CD4-positive, alpha-beta T cell treated with Interleukin-4 for 1 hour (primary cell): ENCODE data around the gene NTM.

Experiments used
- DNase-seq, 2 donors: peaks; one replicate each; pipeline ENCODE4 v3.0.0-alpha.2; 2020 to 2022

NTM gene

DNA sequence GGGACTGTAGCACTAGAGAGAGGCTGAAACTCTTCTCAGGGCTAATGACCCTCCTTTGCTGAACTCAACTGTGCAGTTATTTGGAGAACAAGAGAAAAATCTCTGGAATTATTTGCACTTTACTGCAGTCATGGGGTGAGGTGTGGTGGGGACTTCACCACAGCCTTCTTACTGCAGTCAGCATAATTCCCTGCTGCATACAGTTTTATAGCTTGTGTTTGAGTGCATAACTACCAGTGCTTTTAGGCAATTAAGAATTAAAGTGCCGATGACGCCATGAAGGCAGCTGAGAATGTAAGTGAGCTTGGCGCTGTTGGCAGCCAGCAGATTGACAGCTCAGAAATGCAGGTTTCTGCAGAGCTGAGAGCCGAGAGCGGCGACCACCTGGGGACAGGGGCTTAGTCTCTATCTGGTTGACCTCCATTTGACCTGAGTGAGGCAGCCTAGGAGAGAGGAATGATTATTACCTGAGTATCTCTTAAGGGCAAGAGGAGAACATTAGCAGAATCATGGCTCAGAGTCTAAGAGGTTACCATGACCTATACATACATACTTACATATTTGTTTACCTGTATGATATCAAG lies 830.0 kb downstream of the NTM start:
- DNase-seq: no peak

DNA sequence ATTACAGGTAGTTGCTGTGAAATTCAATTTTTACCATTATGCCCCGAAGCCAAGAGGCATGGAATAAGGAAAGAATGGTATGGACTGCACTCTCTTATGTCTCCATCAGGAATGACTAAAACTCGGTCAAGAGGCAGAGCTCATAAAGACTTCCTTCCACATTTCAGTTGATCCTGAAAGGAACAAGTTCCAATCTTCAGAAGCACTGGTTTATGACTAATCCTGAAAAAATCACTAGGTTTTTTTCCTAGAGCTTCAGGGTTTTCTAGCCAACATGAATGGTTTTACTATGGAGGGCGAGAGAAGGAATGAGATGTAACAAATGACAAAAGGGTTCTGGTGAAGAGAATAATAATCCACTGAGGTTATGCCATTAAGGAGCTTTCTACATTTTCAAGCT lies 832.2 kb downstream of the NTM start:
- DNase-seq: no peak

DNA sequence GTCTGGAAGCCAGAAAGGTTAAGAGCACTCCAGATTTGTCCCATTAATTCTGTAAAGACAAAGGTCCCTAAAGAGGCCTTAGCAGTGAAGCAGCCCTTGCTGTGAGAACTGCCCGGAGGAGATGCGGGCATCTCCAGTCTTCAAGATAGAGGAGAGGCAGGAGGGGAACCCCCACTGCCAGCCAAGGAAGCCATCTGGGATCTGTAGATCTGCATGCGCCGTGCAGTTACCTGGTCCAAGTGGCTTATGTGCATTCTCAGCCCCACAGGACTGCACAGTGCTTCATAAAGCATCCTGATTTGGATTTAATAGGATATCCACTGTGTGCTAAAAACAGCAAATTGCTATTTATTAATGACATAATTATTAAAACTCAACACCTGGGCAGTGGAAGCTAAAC lies 834.6 kb downstream of the NTM start:
- no peak for DNase-seq

DNA sequence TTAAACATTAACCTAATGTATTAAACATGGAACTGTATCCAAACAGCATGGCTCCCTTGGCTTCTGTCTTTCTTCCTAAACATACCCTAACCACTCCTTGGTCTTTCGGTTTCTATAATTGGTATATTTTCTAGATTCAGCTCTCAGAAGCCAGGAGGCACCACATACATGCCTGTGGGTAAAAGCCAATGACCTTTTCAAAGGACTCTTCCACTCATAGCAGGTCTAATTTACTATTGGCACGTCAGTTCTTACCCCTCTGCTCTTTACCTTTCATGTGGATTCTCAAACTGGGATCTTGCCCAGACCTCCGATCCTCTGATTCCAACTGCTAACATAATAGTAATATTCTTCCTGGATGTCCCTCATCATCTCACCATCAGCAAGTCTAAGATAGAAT lies 835.1 kb downstream of the NTM start:
- DNase-seq: no peak

DNA sequence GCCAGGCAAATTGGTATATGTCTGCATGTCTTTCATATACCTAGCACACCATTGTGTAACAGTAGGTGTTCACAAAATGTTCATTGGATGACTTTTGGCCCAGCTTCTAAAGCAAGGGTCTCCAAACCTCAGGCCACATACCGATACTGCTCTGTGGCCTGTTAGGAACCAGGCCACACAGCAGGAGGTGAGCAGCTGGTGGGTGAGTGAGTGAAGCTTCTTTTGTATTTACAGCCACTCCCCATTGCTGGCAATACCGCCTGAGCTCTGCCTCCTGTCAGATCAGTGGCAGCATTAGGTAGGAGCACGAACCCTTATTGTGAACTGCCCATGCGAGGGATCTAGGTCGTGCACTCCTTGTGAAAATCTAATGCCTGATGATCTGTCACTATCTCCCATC lies 836.6 kb downstream of the NTM start:
- DNase-seq: no peak

DNA sequence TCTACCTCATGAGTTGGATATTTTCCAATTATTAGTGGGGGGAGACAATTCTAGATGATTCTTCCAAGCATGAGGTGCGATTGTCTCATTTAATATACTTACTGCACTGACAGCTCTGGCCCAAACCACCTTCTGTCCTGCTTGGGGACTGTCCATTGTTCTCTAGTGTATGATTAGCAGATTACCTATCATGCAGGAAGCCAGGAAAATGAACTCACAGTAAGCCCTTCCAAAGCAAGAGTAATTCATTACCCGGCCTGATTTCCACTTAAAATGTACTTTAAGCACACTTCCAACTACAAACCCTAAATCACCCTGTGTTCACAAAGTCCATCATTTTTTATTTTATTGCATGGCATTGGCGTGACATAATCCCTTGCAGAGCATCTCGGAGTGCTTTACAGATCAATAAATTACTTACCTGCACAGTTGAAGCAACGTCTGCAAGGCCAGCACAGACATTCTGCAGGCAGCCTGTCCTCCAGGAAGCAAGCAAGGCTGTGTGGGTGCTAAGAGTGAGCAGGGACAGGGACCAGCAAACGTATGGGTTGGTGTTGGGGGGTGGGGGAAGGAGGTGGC lies 838.2 kb downstream of the NTM start:
- DNase-seq: no peak

DNA sequence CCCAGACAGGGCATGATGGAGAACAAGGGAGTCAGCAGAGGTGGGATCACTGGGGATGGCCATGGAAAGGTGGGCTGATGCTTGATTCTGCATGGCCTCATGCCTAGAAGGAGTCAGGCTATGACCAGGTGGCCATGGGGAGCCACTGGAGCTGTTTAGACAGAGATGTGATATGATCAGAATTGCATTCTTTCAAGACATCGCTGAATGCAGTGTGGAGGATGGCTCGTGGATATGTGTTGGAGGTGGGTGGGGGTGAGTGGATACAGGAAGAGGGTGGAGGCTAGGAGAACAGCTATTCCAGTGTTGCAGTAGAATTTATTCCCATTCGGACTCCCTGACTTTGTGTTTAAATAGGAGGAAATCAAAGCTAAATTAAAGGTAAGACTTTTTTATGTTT lies 841.1 kb downstream of the NTM start:
- DNase-seq: no peak

DNA sequence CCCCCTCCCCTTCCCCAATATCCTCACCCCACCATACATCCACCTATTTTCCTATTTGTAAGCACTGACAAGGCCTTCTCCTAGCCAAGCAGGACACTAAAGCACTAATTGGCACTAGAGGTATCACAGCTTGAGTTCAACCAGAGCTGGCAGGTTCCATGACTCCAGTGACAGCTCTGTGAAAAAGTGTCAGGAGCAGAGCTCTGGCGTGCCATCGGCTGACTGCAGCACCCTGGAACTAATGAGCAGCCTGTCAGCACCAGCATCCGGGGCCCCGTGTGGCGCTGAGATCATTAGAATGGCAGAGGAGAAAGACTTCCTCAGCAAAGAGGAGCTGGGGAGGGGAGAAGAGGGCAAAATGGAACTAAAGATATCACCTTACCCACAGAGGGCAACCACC lies 847.4 kb downstream of the NTM start:
- DNase-seq: no peak

DNA sequence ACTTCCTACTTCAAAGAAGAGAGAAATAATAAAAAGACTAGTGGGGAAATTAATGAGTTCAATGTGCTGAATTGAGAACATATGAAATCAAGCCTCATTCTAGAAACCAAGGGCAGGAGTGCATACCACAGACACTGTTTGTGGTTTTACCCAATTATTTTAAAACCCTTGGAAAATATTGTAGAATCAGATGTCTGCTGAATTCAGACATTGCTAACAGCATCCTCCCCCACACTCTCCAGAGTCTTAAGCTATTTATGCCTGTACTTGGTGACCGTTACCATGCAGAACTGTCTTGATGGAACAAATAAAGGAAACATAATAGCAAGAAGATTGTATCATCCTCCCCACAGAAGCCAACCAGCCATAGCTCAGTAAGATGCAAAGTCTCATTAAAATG lies 850.1 kb downstream of the NTM start:
- no peak for DNase-seq

DNA sequence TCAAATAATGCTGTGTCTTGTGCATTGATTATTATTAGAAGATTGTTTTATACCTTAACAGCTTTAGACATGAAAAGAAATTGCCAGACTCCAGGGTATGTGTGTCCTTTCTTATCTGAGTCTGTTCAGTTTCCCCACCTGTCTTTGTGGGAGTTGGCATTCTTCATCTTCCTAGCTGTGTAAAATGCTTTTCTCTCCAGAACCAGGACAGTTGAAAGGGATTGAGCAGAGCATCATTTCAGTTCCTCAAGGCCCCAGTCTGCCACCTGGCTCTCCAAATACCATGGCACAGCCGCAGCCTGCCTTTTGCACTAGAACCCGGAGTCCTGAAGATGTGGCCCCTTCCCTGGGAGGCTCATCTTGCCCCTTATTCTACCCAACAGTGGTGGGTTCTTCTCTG lies 851.9 kb downstream of the NTM start:
- DNase-seq: no peak

DNA sequence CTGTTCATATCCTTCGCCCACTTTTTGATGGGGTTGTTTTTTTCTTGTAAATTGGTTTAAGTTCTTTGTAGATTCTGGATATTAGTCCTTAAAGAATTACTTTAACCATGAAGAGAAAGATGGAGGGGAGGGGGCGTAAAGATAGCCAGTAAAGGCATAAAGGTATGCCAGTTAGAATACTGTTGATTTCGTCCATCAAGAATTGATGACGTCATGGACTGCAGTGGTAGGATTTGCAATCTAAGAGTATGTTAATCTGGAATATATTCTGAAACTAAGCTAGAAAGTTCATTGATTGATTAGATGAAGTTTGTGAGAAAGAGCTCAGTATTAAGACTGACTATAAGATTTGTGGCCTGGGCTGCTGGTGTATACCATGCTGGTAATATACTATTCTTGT lies 856.1 kb downstream of the NTM start:
- no peak for DNase-seq

DNA sequence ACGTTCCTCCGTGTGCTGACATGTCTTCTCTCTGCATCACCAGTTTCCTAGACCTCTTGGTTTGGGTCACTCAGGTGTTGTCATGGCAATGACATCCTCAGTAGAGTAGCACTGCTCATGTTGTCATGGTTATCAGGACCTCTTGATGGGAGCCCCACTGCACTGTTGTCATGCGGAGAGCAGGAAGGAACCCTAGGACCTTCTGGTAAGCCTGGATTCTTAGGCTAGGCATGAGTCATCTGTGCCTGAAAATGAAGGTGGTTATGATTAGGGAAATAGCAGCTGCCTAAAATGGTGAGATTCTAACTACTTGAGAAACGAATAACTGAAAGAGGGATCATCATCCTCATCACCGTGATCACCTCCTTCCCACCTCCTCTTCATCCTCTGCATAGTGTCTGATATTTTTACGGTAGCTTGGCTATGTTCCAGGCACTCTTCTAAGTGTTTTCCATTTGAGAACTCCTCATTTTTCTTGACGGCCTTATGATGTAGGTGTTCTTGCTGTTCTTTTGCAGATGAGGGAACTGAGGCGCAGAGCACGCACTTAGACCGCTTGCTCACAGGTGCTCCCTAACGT lies 858.4 kb downstream of the NTM start:
- DNase-seq: no peak

DNA sequence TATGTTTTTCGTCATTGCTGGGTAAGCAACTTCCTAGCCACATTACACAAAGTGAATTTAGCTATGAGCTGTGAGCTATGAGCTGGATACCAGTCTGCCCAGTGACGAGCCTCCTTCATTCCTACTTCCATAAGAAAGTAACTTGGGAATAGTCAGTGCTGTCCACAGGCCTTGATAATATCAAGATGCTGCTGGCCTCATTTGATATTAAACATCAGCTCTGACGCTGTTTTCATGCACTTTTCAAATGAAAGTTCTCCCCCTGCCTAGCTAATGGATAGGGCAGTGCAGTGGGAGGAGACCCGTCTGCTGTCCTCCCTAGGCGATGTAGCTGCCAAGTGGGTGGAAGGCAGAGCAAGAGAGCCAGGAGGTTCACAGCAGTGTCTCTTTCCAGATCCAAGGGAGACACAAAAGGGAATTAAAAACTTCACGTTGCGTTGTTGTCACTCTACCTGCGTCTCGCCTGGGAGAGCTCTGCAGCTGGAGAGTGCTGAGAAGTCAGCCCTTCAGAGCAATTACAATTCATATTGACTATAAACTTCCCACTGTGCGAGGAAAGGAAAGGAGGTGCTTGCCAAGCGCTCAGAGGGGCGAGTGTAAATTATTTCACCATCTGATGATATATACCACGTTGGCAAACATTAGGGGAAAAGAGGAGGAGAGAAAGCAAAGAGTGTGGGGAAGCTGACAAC lies 861.4 kb downstream of the NTM start:
- no peak for DNase-seq

DNA sequence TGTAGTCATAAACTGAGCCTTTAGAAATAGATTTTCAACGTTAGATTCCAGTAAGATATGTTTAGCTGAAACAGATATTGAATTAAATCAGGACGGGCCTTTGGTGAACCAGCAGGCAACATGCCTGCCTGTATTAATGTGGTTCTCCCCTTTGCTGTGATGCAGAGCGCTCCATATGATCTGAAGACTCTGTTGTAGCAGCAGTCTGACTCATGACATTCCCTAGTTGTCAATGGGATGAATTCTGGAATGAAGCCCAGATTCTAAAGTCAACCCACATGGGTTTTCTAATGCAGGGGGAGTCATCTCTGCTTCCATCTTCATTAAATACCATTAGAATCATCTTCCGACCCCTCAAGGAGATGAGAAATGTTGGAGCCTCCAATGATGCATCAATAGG lies 864.5 kb downstream of the NTM start:
- DNase-seq: no peak

DNA sequence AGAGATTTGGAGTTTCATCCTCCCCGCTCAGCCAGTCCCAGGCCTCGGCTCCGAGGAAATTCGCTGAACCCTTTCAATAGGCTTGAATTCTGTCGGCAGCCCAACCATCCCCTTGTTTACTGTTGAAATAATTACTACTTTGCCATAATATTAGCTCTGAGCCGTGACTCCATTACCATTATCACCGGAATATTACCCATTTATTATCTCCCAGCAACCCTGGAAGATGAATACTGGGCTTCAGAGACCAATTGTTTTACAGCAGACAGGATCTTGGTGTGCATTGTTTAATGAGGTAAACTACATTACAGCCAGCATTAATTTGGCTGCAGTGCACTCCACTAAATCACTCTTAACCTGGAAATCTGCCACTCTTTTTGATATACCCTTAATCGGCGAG lies 867.4 kb downstream of the NTM start:
- no peak for DNase-seq

DNA sequence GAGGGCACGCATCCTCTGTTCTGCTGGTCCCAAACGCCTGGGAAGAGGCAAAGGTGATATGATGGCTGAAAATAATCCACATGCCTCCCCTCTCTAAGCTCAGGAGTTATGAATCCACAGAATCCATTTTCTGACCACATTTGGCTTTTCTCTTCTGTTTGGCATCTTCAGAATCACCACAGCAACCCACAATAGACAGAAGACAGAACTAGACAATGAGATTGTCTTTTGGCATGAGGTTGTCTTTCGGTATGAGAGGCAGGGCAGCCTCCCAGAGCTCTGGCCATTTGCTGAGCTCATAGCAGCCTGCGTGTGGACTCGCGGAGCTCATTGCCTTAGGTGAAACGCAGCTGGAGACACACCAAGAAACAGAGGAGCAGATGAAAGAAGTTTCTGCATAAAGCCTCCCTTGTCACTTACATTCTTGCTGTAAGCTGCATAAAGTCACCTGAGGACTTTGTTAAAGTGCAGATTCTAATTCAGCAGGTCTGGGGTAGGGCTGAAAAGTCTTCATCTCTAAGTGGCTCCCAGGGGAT lies 868.0 kb downstream of the NTM start:
- DNase-seq: no peak

DNA sequence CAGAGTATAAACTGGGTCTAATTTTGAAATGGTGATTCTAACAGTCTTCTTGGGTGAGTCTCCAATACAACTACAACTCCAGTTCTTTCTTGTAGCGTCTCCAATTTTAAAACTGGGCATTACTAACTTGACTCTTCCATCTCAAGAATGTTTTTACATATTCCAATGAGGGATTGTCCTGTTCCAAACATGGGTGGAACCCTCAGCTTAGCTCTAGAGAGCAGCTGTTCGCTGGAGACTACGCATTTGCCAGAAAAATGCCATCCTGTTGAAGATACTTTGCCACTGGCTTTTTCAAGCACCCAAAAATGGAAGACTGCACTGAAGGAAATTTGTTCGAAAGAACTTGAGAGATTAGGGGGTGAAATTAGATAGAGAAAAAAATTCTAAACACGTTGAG lies 870.0 kb downstream of the NTM start:
- DNase-seq: no peak

DNA sequence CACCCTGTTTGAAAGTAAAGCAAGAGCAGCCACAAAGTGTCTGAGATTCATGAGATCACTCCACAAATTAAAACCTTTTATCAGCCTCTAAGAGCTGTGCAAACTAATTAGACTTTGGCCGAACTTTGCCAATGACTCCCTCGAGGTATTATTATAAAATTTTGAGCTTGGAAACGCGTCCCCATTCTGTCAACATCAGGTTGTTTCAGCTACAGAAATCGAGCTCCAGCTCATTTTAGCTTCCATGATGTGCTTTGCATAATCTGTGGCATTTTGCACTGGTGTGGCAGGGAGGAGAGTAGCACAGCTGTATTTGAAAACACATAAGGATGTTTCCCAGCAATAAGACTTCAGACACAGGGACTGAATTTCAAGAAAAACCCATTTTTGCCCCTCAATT lies 872.2 kb downstream of the NTM start:
- no peak for DNase-seq

DNA sequence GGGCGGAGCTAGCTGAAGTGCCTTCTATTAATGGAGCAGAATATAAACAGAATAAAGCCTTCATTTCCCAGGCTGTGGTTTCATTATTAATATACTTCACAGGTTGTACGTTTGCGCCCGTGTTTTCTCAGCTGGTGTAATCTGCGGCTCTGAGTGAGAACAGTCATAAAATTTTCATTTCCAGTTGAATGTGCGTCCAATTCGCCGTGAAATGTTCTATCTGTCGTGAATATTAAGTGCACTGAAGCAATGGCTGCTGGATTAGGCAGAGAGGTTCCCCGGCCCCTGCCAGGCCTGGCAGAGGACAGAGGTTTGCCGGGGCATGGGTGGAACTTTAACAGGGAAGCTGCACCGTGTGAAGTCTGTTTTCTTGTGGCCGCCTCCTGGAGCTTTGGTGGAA lies 874.4 kb downstream of the NTM start:
- DNase-seq: no peak

DNA sequence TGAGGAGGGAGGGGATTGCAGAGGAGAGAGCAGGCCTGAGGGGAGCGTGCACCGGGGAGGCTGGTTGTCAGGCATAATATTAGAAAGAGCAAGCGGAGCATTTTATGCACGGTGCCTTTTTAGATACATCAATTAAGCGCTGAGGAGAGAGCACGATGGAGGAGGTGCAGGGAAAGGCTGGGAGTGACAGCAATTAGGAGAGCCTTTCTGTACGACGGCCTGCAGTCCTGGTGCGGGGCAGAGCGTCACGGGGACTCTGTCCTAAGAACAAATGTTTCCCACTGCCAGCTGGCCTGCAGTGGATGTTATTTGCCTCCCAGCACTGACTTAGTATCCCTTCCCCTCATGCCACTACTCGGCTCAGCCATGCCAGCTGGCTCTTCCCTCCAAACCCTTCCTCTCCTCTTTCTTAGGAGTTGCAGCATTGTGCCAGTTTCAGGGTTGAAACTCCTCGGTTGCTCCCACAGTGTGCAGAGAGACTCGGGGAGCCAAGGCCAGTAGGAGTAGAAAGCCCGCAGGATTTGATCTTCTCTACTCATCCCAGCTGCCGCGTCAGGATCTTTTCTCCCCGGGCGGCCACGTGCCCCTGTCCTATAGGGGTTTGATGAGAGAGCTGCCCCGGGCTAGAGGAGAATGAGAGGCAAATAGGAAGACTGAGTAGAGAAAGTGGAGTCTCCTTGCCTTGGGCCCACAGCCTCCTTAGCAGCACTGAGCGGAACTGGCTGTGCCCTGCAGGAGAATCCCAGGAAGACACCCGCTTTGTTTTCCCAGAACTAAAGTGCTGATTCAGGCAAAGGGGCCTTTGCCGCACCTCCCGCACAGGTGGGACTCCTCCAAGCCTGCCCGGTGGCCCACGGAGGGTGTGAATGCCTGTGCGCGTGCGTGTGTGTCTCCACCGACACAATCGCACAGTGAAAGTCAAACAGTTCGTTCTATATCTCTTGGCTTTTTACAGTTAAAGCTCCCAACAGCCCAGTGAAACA lies 875.3 kb downstream of the NTM start:
- no peak for DNase-seq

DNA sequence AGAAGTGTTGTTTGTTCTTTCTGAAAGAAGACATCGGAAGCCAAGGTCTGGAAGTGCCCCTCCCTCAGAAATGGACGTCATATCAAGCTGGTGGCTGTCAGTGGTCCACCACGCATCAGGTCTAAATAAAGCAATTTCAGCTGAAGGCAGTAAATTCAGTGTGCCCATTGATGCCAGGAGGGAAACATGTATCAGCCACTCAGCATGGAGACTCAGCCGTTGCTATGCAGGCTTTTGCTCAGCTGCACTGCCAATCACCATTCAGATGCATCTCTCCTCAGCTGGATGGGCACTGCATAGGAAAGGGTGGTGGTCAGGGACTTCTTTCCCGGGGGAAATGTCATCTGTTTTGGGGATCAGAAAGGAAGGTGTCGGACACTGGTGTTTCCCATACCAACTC lies 878.2 kb downstream of the NTM start:
- no peak for DNase-seq

DNA sequence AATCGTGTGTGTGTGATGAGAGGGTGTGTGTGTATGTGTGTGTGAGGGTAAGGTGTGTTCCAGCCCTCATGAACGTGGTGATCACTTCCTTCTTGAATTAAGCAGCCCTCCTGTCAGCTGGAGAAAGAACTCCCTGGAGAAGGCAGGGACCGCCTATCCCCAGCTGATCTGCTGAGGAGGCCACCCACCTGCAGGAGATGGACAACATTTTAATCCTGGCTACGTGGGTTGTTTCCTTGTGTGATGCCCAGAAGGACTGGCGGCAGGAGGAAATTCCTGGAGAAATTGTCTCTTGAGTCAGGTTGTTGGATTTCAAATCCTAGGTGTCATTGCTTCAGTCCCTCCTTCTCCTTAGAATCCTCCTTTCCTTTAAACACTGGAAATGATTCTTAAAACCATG lies 878.8 kb downstream of the NTM start:
- DNase-seq: no peak

DNA sequence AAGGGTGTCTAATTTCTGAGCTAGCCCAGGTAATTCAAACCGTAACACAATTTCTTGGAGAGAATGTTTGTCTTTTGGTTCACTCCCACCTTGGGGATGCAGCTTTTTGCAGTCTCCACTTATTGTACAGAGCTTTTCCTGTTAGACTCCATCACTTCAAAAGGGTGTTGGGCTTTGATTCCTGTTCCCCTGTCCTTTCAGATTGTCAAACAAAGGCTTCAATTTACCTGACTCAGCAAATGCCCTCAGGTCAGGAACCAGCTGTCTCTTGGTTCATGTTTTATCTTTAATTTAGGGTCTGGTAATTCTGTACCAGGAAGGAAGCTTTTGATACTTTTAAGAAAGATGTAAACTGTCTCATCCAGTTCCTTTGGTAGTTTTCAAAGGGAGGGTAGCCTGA lies 880.6 kb downstream of the NTM start:
- no peak for DNase-seq
